Osteocyte (in vitro differentiated cells): ENCODE results near the gene ADAMTS13. TPM values are rescaled to one million over a fixed set of nuclear protein-coding genes. Genes with fewer than 3 reads are reported as not detected.

ENCODE experiments used
- DNase-seq: peaks from one replicate; pipeline ENCODE4 v3.0.0; 2021; ENCODE audit warnings: mixed read lengths; ENCODE audit not compliant: unreplicated experiment; ENCODE audit errors: extremely low spot score
- H3K27ac Mint-ChIP-seq: one replicate; pipeline ENCODE4 v1.8.0; 2021; ENCODE audit warnings: mild to moderate bottlenecking, mixed read lengths; ENCODE audit not compliant: unreplicated experiment
- H3K27me3 Mint-ChIP-seq: one replicate; pipeline ENCODE4 v1.8.0; 2021; ENCODE audit warnings: mixed read lengths; ENCODE audit not compliant: unreplicated experiment
- H3K36me3 Mint-ChIP-seq: one replicate; pipeline ENCODE4 v1.8.0; 2021; ENCODE audit warnings: mixed read lengths; ENCODE audit not compliant: unreplicated experiment
- H3K4me1 Mint-ChIP-seq: one replicate; pipeline ENCODE4 v1.8.0; 2021; ENCODE audit warnings: mixed read lengths; ENCODE audit not compliant: unreplicated experiment
- H3K4me3 Mint-ChIP-seq: one replicate; pipeline ENCODE4 v1.8.0; 2021; ENCODE audit warnings: mild to moderate bottlenecking, moderate library complexity, mixed read lengths; ENCODE audit not compliant: unreplicated experiment
- H3K9me3 Mint-ChIP-seq: one replicate; pipeline ENCODE4 v1.8.0; 2021; ENCODE audit warnings: mixed read lengths; ENCODE audit not compliant: unreplicated experiment
- total RNA-seq: library from RNA; stranded (reverse); gene quantifications from 2 replicates; pipeline ENCODE4 v1.2.1, GENCODE V29; 2021
- TF ChIP-seq, protein P1 (sequence below): fragments of 200-600 bp; sonication (generic); IDR thresholded peaks from 2 replicates; pipeline ENCODE4 v1.5.0; 2021; ENCODE audit warnings: antibody characterized with exemption, mild to moderate bottlenecking, moderate library complexity

ADAMTS13 gene
- total RNA-seq, 1 donor from 2014 or later, result 8.8 TPM

DNA sequence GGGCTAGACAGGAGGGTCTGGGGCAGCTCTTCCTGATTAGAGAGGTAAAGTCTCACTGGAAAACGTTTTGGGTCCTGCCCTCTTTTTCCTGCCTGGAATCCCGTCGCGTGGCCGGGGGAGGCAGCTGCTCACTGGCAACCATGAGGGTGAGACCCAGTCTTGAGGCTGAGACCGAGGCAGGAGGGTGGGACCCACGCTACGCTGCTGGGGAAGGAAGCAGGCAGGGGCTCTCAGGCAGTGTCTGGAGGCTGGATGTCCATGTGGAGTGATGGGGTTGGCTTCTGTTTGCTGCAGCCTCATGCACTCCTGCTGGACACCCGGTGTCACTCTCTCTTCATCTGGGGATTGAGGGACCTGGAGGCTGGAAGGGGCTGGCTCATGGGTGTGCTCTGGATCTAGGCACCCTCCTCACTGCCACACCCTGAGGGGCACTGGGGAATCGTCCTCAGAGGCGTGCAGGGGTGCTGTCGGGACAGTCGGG, 68.1 kb downstream of the ADAMTS13 start:
- Mint-ChIP-seq H3K27me3 (no peaks in the 10 kb centered on the region), H3K36me3 (no peaks in the 10 kb centered on the region), H3K27ac (no peak overlapping the region), H3K9me3 (no peaks in the 10 kb centered on the region), H3K4me3 (no peak overlapping the region), H3K4me1 (peaks cover 50% of the 10 kb centered on the region)
- TF ChIP-seq, protein P1, sequence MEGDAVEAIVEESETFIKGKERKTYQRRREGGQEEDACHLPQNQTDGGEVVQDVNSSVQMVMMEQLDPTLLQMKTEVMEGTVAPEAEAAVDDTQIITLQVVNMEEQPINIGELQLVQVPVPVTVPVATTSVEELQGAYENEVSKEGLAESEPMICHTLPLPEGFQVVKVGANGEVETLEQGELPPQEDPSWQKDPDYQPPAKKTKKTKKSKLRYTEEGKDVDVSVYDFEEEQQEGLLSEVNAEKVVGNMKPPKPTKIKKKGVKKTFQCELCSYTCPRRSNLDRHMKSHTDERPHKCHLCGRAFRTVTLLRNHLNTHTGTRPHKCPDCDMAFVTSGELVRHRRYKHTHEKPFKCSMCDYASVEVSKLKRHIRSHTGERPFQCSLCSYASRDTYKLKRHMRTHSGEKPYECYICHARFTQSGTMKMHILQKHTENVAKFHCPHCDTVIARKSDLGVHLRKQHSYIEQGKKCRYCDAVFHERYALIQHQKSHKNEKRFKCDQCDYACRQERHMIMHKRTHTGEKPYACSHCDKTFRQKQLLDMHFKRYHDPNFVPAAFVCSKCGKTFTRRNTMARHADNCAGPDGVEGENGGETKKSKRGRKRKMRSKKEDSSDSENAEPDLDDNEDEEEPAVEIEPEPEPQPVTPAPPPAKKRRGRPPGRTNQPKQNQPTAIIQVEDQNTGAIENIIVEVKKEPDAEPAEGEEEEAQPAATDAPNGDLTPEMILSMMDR, result no peak
- DNase-seq, result no peak

DNA sequence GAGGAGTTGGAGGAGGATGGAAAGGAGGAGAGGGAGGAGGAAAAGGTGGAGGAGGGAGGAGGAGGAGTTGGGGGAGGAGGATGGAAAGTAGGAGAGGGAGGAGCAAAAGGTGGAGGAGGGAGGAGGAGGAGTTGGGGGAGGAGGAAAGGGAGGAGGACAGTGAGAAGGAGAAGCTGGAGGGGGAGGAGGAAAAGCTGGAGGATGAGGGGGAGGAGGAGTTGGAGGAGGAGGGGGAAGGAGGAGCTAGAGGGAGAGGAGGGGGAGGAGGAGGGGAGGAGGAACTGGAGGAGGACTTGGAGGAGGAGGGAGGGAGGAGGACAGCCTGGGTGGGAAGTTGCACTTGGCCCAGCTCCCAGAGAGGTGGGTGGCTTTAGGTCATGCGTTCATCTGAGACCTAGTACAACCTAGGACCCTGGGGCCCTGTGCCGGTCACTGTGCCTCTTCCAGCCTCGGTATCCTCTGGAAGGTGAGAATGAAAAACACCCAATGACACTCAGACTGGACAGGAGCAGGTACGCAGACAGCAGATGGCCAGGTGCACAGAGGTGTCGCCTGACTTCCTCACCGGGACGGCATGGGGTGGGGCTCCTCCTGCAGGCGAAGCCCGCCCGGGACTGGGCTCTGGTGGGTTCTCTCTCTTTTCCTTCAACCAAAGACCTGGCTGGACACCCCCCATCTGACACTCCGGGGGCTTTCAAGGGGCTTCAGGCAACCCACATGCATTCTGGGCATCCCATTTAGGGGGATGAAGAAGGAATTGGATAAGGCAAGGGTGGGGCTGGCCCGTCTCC, 68.9 kb downstream of the ADAMTS13 start:
- peak overlapping the region; percentile 89 for H3K27ac Mint-ChIP-seq
- H3K4me3 Mint-ChIP-seq, result no peak overlapping the region
- H3K27me3 Mint-ChIP-seq, result no peaks in the 10 kb centered on the region
- no peaks in the 10 kb centered on the region for H3K36me3 Mint-ChIP-seq
- no peak for DNase-seq
- no peaks in the 10 kb centered on the region for H3K9me3 Mint-ChIP-seq
- TF ChIP-seq, protein P1, result no peak
- peaks cover 50% of the 10 kb centered on the region for H3K4me1 Mint-ChIP-seq

- H3K27ac Mint-ChIP-seq, result peak overlapping the region; percentile 89
- TF ChIP-seq, protein P1, result no peak
Measured at GRCh38 chr9:133491656-133491925, 69.4 kb downstream of the ADAMTS13 start.

DNA sequence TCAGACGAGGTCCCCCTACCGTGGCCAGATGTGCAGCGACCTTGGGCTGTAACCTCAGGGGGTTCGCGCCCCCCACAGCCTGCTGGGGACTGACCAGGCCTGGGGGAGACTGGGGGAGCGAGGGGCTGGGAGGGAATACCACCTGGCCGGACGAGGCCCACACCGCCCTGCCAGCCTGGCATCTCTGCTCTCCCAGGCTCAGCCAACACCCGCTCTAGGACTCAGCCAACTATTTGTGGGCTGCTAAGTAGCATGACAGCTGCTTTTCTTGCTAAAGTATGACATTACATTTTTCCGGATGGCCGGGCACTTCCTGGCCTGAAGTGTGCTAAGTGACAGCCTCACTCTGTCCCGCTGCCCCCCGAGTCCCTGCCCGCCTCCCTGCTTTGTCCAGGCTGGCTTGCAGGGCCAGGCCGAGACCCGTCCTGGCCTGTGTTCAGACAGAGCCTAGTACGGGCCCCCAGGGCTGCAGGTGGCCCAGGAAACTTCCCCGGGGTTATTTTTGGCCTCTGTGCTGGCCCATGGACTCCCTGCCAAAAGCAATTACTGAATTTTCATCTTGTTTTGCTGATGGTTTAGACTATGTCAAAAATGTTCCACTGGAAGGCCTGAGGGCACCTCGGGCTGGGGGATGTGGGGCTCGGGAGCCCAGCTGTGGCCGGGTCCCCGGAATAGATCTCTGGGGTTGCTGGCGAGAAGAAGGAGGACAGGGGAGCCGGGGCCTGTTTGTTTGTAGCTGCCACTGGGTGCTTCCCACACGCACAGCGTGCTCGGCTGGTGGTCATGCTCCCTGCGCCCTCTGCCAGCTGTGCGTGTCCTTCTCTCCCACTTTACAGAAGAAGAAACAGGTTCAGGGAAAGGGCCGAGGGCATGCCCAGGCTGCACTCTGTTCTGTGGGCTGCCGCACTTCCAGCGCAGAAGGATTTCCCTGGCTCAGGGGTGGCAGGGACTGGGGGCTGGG, 70.2 kb downstream of the ADAMTS13 start:
- Mint-ChIP-seq H3K9me3 (no peaks in the 10 kb centered on the region), H3K27me3 (peaks cover 6% of the 10 kb centered on the region), H3K36me3 (no peaks in the 10 kb centered on the region), H3K27ac (peak overlapping the region; percentile 89), H3K4me3 (peak overlapping the region; percentile 14), H3K4me1 (peaks cover 47% of the 10 kb centered on the region)
- DNase-seq, result no peak
- TF ChIP-seq, protein P1, result no peak

More at GRCh38 chr9:133491656-133491925, 69.4 kb downstream of the ADAMTS13 start:
- Mint-ChIP-seq H3K4me1 (peaks cover 47% of the 10 kb centered on the region), H3K27me3 (peaks cover 2% of the 10 kb centered on the region), H3K4me3 (no peak overlapping the region), H3K36me3 (no peaks in the 10 kb centered on the region), H3K9me3 (no peaks in the 10 kb centered on the region)
- no peak for DNase-seq

DNA sequence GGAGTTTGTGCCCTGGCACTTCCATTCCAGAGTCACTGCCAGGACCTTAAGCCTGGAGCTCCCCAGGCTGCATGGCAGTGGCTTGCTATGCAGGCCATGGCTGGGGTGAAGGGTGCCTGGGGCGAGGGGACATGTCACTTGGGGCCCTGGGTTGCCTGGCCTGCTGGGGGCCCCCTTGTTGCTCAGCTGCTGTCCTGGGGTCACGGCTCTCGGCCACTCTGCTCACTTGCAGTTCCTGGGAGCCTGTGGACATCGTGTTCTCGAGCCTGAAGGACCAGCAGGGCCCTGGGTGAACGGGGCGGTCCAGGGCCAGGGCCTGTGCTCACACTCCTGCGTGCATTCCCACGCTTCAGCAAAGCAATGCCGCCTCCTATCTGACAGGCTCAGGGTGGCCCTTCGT, 71.3 kb downstream of the ADAMTS13 start:
- Mint-ChIP-seq H3K36me3 (no peaks in the 10 kb centered on the region), H3K27ac (peak overlapping the region; percentile 89), H3K4me3 (no peak overlapping the region), H3K9me3 (no peaks in the 10 kb centered on the region), H3K27me3 (peaks cover 16% of the 10 kb centered on the region), H3K4me1 (peaks cover 45% of the 10 kb centered on the region)
- no peak for DNase-seq
- TF ChIP-seq, protein P1, result no peak
